ENCODE measurements around the gene FHAD1.

GRCh38 chr1:15316510-15316909 lies 69.5 kb downstream of the FHAD1 start:
- TF ChIP-seq PBX3 (IDR thresholded peaks at IDR 0.05) (no peak), CTCF (IDR thresholded peaks at IDR 0.05) (no peak), REST (IDR thresholded peaks at IDR 0.05; ENCODE audit: low read depth, low read length) (no peak), ZBTB33 (IDR thresholded peaks at IDR 0.05; ENCODE audit: borderline replicate concordance, low read depth) (no peak), EZH2phosphoT487 (IDR thresholded peaks at IDR 0.05; ENCODE audit: borderline replicate concordance, low read depth) (no peak), FOXM1 (IDR thresholded peaks at IDR 0.05; ENCODE audit: low read depth) (no peak), POLR2AphosphoS5 (IDR thresholded peaks at IDR 0.05; ENCODE audit: low read depth, low read length) (no peak), GABPA (IDR thresholded peaks at IDR 0.05; ENCODE audit: low read depth) (no peak), ELF1 (IDR thresholded peaks at IDR 0.05) (no peak)

All from SK-N-SH (cell line).